ENCODE results near the gene DSCAM. TPM values are rescaled to one million over a fixed set of nuclear protein-coding genes. Genes with fewer than 3 reads are reported as not detected.
A peak's percentile ranks its signal among the peaks of the same experiment; 100 is the strongest.

Gene DSCAM
- total and polyA plus RNA-seq, 2 experiments from 2014 or later: 0.07 TPM; not detected in 1

GRCh38 chr21:40165773-40166070 lies 681.2 kb downstream of the DSCAM start (continued):
- no peak for TF ChIP-seq ZNF462 (CRISPR knock-in tag; IDR thresholded peaks at IDR 0.05)

- no peak overlapping the region for H3K4me3 ChIP-seq
- DNase-seq (ENCODE audit: low spot score) (no peak), ATAC-seq (peak; percentile 29; the same call in 1 of the 3 replicates)
- H3K9me2 ChIP-seq (ENCODE audit: insufficient read depth): no peaks in the 10 kb centered on the region
- no peaks in the 10 kb centered on the region for H3F3A ChIP-seq (replicated peaks; ENCODE audit: low read depth)
- H3K79me2 ChIP-seq (replicated peaks; ENCODE audit: insufficient read depth): no peaks in the 10 kb centered on the region
- no peak overlapping the region for H2AFZ ChIP-seq
- H3K4me3 Mint-ChIP-seq: no peak overlapping the region
- no peaks in the 10 kb centered on the region for H3K4me1 ChIP-seq (ENCODE audit: insufficient read depth)
- H3K27me3 Mint-ChIP-seq (ENCODE audit: insufficient read depth, low read depth, poor library complexity): no peaks in the 10 kb centered on the region
- H3K27me3 ChIP-seq (ENCODE audit: insufficient read depth): no peaks in the 10 kb centered on the region
- H4K20me1 ChIP-seq (replicated peaks; ENCODE audit: insufficient read depth): no peaks in the 10 kb centered on the region
- peaks cover 2% of the 10 kb centered on the region; the same call in 2 of the 3 replicates for H3K4me1 Mint-ChIP-seq
- H3K36me3 ChIP-seq (ENCODE audit: insufficient read depth): no peaks in the 10 kb centered on the region
- no peak overlapping the region for H3K27ac ChIP-seq (ENCODE audit: low read depth)
- peaks cover 4% of the 10 kb centered on the region; the same call in 2 of the 3 replicates for H3K36me3 Mint-ChIP-seq (ENCODE audit: low read depth)
- no peak overlapping the region for H3K4me2 ChIP-seq
- peaks cover 46% of the 10 kb centered on the region for H3K9me3 Mint-ChIP-seq
- H3K27ac Mint-ChIP-seq: no peak overlapping the region
- TF ChIP-seq ZNF331 (CRISPR knock-in tag; IDR thresholded peaks at IDR 0.05; ENCODE audit: low read depth): no peak
- TF ChIP-seq, protein P1, sequence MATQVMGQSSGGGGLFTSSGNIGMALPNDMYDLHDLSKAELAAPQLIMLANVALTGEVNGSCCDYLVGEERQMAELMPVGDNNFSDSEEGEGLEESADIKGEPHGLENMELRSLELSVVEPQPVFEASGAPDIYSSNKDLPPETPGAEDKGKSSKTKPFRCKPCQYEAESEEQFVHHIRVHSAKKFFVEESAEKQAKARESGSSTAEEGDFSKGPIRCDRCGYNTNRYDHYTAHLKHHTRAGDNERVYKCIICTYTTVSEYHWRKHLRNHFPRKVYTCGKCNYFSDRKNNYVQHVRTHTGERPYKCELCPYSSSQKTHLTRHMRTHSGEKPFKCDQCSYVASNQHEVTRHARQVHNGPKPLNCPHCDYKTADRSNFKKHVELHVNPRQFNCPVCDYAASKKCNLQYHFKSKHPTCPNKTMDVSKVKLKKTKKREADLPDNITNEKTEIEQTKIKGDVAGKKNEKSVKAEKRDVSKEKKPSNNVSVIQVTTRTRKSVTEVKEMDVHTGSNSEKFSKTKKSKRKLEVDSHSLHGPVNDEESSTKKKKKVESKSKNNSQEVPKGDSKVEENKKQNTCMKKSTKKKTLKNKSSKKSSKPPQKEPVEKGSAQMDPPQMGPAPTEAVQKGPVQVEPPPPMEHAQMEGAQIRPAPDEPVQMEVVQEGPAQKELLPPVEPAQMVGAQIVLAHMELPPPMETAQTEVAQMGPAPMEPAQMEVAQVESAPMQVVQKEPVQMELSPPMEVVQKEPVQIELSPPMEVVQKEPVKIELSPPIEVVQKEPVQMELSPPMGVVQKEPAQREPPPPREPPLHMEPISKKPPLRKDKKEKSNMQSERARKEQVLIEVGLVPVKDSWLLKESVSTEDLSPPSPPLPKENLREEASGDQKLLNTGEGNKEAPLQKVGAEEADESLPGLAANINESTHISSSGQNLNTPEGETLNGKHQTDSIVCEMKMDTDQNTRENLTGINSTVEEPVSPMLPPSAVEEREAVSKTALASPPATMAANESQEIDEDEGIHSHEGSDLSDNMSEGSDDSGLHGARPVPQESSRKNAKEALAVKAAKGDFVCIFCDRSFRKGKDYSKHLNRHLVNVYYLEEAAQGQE (IDR thresholded peaks at IDR 0.05; ENCODE audit: unreplicated experiment): no peak
- no peak for TF ChIP-seq NANOG (IDR thresholded peaks at IDR 0.05; ENCODE audit: borderline replicate concordance)
- TF ChIP-seq, protein P2, sequence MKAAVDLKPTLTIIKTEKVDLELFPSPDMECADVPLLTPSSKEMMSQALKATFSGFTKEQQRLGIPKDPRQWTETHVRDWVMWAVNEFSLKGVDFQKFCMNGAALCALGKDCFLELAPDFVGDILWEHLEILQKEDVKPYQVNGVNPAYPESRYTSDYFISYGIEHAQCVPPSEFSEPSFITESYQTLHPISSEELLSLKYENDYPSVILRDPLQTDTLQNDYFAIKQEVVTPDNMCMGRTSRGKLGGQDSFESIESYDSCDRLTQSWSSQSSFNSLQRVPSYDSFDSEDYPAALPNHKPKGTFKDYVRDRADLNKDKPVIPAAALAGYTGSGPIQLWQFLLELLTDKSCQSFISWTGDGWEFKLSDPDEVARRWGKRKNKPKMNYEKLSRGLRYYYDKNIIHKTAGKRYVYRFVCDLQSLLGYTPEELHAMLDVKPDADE (IDR thresholded peaks at IDR 0.05): no peak
- TF ChIP-seq EZH2 (IDR thresholded peaks at IDR 0.05; ENCODE audit: low read depth, unreplicated experiment): no peak
- no peak for TF ChIP-seq ZNF114 (CRISPR knock-in tag; IDR thresholded peaks at IDR 0.05)
- no peak for TF ChIP-seq JUNB (IDR thresholded peaks at IDR 0.05; ENCODE audit: unreplicated experiment)
Observed at GRCh38 chr21:40164905-40165772, 681.8 kb downstream of the DSCAM start.

Measured in GM23338 (cell line).